Measurements from ENCODE around the gene CDH4. TPM values are rescaled to one million over a fixed set of nuclear protein-coding genes. Genes with fewer than 3 reads are reported as not detected.

Gene CDH4
- total RNA-seq, 4 donors from 2014 or later, result 0.13 to 0.38 (median 0.21) TPM; not detected in 1

DNA sequence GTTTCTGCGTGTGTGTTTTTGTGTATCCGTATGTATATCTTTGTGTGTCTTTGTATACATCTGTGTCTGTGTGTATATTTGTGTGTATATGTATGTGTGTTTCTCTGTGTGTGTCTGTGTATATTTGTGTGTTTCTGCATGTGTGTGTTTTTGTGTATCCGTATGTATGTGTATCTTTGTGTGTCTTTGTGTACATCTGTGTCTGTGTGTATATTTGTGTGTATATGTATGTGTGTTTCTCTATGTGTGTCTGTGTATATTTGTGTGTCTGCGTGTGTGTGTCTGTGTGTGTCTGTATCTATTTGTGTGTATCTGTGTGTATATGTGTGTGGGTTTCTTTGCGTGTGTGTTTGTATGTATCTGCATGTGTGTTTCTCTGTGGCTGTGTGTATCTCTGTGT lies 192.6 kb downstream of the CDH4 start:
- Histone ChIP-seq H3K4me1 (no peaks in the 10 kb centered on the region), H3K36me3 (no peaks in the 10 kb centered on the region), H3K9me3 (no peaks in the 10 kb centered on the region), H3K4me3 (no peak overlapping the region), H3K27me3 (peaks cover 0 to 4% (median 0%) of the 10 kb centered on the region in 4 donors), H3K27ac (no peak overlapping the region)
- no peak for DNase-seq
- 71 to 78% methylated on average over 5 of the region's 5 CpGs for WGBS, 2 donors
- intact Hi-C loops (cut with DNase I), result no loop called here
- TF ChIP-seq POLR2A (IDR thresholded peaks at IDR 0.05), result no peak
- no peak for TF ChIP-seq CTCF (IDR thresholded peaks at IDR 0.05)

DNA sequence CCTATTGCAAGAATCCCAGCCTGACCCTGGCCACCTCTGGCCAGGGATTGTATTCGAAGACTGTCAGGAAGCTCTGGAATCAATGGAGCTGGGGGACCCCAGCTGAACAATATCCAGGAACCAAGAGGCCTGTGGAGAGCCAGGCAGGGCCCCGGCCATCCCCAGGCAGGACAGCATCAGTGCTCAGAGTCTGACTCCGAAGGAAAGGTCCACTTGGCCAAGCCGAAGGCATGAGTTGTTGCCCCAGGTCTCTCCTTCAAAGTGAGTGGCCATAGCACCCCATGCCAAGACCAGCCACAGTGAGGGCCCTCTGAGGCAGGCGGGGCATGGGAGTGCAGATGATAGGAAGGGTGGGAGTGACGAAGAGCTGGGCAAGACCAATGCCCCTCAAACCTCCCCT lies 193.1 kb downstream of the CDH4 start:
- DNase-seq, result no peak
- Histone ChIP-seq H3K9me3 (no peaks in the 10 kb centered on the region), H3K4me3 (no peak overlapping the region), H3K27ac (no peak overlapping the region), H3K4me1 (no peaks in the 10 kb centered on the region), H3K36me3 (no peaks in the 10 kb centered on the region), H3K27me3 (peaks cover 0 to 4% (median 0%) of the 10 kb centered on the region in 4 donors)
- TF ChIP-seq CTCF (IDR thresholded peaks at IDR 0.05) (no peak), POLR2A (IDR thresholded peaks at IDR 0.05) (no peak)
- intact Hi-C loops (cut with DNase I), result no loop called here
- WGBS, 2 donors, result 63 to 79% methylated on average over 2 to 5 of the region's 6 CpGs

DNA sequence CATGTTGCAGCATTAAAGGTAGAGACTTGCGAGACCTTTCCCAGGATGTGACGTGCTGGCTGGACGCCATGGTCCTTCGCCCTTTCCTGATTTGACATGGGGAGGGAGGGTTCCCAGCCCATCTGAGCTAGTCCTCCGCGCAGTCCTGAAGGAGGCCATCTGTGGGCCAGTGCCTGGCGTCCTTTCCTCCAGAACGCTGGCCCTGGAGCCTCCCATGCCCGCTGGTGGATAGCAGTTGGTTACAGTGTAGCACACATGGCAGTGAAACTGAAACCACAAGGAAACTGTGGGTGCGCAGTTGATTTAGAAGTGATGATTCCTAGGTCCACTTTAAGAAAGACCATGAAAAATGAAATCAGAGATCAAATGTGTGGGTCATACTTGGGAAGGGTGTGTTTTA lies 193.7 kb downstream of the CDH4 start:
- no peak for TF ChIP-seq POLR2A (IDR thresholded peaks at IDR 0.05)
- TF ChIP-seq CTCF (IDR thresholded peaks at IDR 0.05), result no peak
- no peak for DNase-seq

DNA sequence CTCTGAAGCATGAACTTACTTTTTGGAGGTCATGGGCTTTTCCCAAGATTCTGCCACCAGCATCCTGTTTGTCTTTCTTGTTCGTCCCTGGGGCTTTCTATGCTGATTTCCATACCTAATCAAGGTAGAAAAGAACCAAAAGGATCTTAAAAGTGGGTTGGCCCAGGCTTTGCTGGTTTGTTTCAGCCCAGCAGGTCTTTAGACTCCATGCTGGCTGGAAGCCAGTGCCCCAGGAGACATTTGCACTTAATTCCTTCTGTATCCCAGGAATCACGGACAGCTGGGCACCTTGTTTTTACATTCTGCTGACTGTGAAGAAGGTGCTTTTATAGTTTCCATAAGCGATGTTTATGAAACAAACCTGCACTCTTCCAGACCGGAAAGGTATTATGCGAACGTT lies 195.9 kb downstream of the CDH4 start:
- 35 to 55% methylated on average over 6 of the region's 6 CpGs for WGBS, 2 donors

More for the DNA sequence above, 193.7 kb downstream of the CDH4 start:
- 84 to 92% methylated on average over 8 to 10 of the region's 10 CpGs for WGBS, 2 donors
- Histone ChIP-seq H3K4me1 (no peaks in the 10 kb centered on the region), H3K4me3 (no peak overlapping the region), H3K36me3 (no peaks in the 10 kb centered on the region), H3K27ac (no peak overlapping the region), H3K27me3 (peaks cover 0 to 4% (median 0%) of the 10 kb centered on the region in 4 donors), H3K9me3 (no peaks in the 10 kb centered on the region)
- intact Hi-C loops (cut with DNase I), result no loop called here

DNA sequence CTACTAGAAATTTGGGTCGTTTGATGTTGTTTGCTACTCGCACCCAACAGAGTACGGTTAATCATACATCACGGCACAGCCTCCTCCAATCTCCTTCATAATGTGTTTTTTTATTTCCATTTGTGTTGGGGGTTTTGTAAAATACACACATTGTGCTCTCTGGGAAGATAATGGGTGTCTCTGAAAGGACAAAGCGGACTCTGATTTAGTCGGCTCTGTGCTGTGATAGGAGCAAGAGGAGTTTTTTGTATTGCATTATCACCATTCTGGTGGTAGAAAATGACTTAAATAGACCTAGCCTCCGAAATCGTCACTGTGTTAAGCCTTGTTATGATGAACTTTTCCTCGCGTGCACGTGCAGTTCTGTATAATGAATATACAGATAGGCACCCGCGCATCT lies 196.3 kb downstream of the CDH4 start:
- WGBS, 2 donors, result 77 to 81% methylated on average over 13 of the region's 13 CpGs

More for the DNA sequence above, 195.9 kb downstream of the CDH4 start:
- DNase-seq, result no peak
- TF ChIP-seq POLR2A (IDR thresholded peaks at IDR 0.05), result no peak
- no peak for TF ChIP-seq CTCF (IDR thresholded peaks at IDR 0.05)
- H3K9me3 ChIP-seq, result no peaks in the 10 kb centered on the region
- no peaks in the 10 kb centered on the region for H3K4me1 ChIP-seq
- no peak overlapping the region for H3K4me3 ChIP-seq
- H3K27ac ChIP-seq, result no peak overlapping the region
- intact Hi-C loops (cut with DNase I), result no loop called here
- H3K27me3 ChIP-seq, result peaks cover 0 to 13% (median 0%) of the 10 kb centered on the region in 4 donors
- no peaks in the 10 kb centered on the region for H3K36me3 ChIP-seq

More for the DNA sequence above, 196.3 kb downstream of the CDH4 start:
- no peak for TF ChIP-seq POLR2A (IDR thresholded peaks at IDR 0.05)
- no peak for TF ChIP-seq CTCF (IDR thresholded peaks at IDR 0.05)
- H3K27ac ChIP-seq, result no peak overlapping the region
- H3K27me3 ChIP-seq, result peaks cover 0 to 13% (median 0%) of the 10 kb centered on the region in 4 donors
- H3K9me3 ChIP-seq, result no peaks in the 10 kb centered on the region
- no peaks in the 10 kb centered on the region for H3K4me1 ChIP-seq
- H3K36me3 ChIP-seq, result no peaks in the 10 kb centered on the region
- intact Hi-C loops (cut with DNase I), result no loop called here
- H3K4me3 ChIP-seq, result no peak overlapping the region
- DNase-seq, result no peak
